GM13977 (cell line): ENCODE data around the gene NUP133.
"Not testable (repeated sequence)": the region's sequence is repeated elsewhere in the genome, so short reads cannot be mapped to it uniquely, and the experiment has no call there.

Source experiments
- DNase-seq: peaks from one replicate; pipeline ENCODE4 v3.0.0; 2012; ENCODE audit warnings: low spot score
- in situ Hi-C: fragments of 300-500 bp; cut with MboI; formaldehyde crosslinking; loops from one replicate; pipeline ENCODE4 v1.12.0; 2022; ENCODE audit warnings: low sequenced_read_pairs, low pct_unique_long_range_greater_than_20kb, mixed read lengths, inconsistent platforms; ENCODE audit not compliant: unreplicated experiment
- TF ChIP-seq, protein P1 (sequence below): IDR thresholded peaks from 2 replicates; pipeline ENCODE4 v1.5.1; 2012; ENCODE audit warnings: mild to moderate bottlenecking, control low read depth; ENCODE audit not compliant: insufficient read depth; ENCODE audit errors: extremely low read depth, missing control alignments

NUP133 gene

DNA sequence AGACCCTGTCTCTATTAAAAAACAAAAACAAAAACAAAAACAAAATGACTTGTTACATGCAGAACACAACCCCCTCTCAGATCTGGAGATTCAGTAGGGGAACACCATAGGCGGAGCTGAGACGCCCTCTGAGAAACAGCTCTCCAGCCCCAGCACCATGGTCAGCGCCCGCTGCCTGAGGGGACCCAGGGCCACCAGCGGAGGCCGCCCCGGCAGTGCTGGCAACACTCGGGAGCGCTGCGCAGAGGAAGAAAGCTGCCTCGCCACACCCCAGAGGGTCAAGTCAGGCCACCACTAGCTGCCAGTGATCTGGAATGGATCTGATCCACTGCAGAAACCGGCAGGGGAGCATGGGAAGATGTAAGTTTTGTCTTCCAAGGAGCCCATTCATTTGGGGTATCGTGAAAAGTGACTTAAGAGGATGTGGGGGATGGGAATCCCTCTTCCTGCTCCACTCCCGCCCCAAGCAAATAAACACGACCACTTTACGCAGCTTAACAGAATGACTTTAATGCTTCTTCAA lies 77.3 kb downstream of the NUP133 start:
- in situ Hi-C loops: no loop called here

DNA sequence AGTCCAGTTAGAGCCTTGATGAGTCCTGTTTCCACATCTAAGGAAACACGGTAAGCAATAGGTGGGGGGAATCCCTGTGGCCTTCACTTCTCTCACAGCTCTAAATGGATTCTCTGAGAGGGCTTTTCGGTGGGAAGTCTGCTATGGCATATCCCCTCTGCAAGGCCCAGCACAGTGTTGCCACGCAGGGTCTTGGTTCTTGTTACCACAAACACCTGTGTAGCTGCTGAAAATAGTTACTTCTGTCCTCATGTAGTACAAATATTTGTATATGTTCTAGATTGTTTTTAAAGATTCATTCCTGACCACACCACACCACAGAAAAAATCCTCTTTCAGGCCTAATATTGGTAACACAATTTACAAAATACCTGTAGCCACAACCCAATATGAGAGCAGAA lies 79.9 kb downstream of the NUP133 start:
- peak; percentile 3 for DNase-seq
- TF ChIP-seq, protein P1, sequence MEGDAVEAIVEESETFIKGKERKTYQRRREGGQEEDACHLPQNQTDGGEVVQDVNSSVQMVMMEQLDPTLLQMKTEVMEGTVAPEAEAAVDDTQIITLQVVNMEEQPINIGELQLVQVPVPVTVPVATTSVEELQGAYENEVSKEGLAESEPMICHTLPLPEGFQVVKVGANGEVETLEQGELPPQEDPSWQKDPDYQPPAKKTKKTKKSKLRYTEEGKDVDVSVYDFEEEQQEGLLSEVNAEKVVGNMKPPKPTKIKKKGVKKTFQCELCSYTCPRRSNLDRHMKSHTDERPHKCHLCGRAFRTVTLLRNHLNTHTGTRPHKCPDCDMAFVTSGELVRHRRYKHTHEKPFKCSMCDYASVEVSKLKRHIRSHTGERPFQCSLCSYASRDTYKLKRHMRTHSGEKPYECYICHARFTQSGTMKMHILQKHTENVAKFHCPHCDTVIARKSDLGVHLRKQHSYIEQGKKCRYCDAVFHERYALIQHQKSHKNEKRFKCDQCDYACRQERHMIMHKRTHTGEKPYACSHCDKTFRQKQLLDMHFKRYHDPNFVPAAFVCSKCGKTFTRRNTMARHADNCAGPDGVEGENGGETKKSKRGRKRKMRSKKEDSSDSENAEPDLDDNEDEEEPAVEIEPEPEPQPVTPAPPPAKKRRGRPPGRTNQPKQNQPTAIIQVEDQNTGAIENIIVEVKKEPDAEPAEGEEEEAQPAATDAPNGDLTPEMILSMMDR: no peak
- in situ Hi-C loops: no loop called here

More for the DNA sequence above, 77.3 kb downstream of the NUP133 start:
- TF ChIP-seq, protein P1: no peak
- DNase-seq: peak; percentile 44

DNA sequence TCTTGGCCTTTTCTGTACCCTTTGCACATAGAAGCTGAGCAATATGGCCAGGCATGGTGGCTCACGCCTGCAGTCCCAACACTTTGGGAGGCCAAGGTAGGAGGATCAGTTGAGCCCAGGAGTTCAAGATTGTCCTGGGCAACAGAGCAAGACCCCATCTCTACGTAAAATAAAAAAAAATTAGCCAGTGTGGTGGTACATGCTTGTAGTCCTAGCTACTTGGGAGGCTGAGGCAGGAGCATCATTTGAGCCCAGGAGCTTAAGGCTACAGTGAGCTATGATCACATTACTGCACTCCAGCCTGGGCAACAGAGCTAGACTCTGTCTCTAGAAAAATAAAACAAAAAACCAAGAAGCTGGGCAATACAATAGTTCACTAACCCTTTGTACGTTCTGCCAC lies 80.6 kb downstream of the NUP133 start:
- in situ Hi-C loops: no loop called here
- no peak for DNase-seq
- TF ChIP-seq, protein P1: no peak

DNA sequence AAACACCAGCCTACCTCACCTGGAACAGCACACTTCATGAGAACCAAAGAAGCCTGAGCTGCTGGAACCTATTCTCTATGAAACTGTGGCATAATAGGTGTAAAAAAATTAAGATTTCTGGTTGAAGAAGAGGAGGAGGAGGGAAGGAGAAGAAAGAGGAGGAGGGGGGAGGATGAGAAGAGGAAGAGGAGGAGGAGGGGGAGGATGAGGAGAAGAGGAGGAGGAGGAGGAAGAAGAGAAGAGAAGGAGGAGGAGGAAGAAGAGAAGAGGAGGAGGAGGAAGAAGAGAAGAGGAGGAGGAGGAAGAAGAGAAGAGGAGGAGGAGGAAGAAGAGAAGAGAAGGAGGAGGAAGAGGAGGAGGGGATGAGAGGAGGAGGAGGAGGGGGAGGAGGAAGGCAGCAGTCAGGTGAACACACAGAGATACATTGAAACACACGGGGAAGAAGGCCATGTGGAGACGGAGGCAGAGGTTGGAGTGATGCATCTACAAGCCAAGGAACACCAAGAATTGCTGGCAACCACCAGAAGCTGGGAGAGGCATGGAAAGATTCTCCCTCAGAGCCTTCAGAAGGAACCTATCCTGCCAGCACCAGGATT lies 82.5 kb downstream of the NUP133 start:
- TF ChIP-seq, protein P1: no peak
- no peak for DNase-seq
- in situ Hi-C loops: no loop called here

DNA sequence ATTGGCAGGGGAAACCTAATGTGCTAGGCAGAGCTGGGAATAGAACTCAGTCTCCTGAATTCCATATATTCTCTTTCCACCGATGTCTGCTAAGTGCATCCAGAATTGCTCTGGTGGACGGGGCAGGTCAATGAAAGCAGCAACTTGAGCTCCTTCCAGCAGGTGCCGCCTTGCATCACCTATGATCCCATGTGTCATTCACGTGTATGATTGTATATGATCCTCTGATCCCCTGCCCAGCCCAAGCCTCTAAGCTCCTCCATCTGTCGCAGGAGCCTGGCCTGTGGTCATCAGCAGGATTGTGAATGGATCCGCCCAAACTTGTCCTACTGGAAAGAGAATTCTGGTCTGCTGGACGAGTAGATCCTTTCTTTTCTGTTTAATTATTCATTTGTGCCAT lies 87.4 kb downstream of the NUP133 start:
- in situ Hi-C loops: no loop called here
- peak; percentile 17 for DNase-seq
- TF ChIP-seq, protein P1: peak; percentile 10

DNA sequence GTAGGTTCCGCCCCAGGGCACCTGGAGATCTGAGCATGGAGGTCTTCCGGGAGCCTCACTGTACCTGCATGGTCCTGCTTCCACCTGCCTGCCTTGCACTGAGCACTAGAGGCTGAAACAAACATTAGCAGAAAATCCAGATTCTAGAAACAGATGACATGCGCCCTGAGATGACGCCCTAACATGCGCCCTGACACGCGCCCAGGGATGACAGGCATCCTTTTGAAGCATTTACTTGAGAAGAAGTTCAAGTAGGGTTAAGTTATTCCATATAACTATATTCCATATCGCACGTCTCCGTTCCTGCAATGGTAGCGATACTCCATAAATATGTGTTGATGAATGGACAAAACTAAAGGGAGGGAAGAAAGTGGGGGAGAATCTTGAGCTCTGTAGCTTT lies 87.9 kb downstream of the NUP133 start:
- TF ChIP-seq, protein P1: no peak
- in situ Hi-C loops: no loop called here

DNA sequence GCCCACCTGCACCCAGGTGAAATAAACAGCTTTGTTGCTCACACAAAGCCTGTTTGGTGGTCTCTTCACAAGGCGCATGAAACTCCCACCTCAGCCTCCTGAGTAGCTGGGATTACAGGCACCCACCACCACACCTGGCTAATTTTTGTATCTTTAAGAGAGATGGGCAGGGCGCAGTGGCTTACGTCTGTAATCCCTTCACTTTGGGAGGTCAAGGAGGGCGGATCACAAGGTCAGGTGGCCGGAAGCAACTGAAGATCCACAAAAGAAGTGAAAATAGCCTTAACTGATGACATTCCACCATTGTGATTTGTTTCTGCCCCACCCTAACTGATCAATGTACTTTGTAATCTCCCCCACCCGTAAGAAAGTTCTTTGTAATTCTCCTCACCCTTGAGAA lies 89.6 kb downstream of the NUP133 start:
- in situ Hi-C loops, DNase-seq: not testable (repeated sequence)

More for the DNA sequence above, 87.9 kb downstream of the NUP133 start:
- no peak for DNase-seq

DNA sequence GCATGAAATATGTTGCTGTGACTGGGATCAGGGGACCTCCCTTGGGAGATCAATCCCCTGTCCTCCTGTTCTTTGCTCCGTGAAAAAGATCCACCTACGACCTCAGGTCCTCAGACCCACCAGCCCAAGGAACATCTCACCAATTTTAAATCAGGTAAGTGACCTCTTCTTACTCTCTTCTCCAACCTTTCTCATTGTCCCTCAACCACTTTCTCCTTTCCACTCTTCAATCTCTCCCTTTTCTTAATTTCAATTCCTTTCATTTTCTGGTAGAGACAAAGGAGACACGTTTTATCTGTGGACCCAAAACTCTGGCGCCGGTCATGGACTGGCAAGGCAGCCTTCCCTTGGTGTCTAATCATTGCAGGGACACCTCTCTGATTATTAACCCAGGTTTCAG lies 95.3 kb downstream of the NUP133 start:
- DNase-seq, in situ Hi-C loops: not testable (repeated sequence)
